Measurements from ENCODE around the gene SYNGR3.
A peak's percentile ranks its signal among the peaks of the same experiment; 100 is the strongest.

The SYNGR3 gene

GRCh38 chr16:1992704-1993317 is 3.0 kb downstream of the SYNGR3 start:
- no peak for DNase-seq (ENCODE audit: low read depth in 2 of 2)

DNA sequence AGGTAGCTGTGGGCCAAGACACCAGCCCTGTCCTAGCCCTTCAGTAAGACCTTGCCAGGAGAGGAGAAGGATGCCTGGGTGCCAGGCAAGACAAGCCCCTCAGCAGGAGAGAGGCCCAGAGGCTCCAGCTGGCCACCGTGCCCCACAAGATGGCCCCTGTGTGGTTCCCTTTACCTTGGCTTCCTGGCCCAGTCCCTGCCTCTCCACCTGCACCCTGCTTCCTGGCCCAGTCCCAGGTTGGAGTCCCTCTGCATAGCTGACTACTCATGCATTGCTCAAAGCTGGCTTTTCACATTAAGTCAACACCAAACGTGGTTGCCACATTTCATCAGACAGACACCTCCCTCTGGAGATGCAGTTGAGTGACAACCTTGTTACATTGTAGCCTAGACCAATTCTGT is 4.0 kb downstream of the SYNGR3 start:
- no peak for DNase-seq (ENCODE audit: low read depth in 2 of 2)

DNA sequence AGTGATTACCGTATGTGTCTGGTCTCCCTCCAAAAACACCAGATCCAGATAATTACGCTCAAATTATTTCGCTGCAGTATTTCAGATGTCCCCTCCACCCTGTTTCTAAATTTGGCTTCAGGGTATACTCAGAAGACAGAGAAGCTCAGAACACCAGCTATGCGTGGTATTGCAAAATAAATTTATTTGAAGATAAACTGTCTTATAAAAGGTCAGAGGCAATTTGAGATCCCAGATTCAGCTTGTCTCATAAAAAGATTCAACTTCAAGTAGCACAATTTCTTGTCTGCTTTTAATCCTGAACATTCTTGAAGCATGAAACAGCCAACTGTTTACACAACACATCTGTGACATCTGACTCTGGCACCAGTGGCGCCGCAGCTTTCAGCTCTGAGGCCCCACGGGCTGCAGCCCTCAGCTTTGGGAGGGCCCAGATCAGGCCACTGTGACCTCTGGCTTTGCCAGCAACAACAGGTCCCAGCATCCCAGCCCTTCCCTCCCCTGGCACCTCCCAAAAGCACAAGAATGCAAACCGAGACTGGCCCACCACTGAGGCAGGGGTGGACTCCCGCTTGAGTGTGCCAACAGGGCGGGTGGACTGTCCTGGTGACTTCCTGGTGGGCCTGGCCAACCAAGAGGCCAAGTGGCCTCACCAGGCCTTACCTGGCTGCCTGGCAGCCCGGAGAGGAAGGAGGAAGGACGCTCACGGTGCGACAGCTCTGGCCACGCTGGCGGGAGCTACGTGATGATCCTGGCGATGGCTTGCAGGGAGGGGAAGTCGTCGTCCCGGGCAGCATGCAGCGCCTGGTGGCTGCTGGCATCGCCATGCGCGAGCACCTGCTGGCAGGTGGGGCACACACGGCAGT is 8.0 kb downstream of the SYNGR3 start:
- DNase-seq (ENCODE audit: low read depth in 2 of 2), result no peak

- DNase-seq (ENCODE audit: low read depth in 2 of 2), result no peak
These were observed 8.6 kb downstream of the SYNGR3 start for GRCh38 chr16:1998360-1998835.

DNA sequence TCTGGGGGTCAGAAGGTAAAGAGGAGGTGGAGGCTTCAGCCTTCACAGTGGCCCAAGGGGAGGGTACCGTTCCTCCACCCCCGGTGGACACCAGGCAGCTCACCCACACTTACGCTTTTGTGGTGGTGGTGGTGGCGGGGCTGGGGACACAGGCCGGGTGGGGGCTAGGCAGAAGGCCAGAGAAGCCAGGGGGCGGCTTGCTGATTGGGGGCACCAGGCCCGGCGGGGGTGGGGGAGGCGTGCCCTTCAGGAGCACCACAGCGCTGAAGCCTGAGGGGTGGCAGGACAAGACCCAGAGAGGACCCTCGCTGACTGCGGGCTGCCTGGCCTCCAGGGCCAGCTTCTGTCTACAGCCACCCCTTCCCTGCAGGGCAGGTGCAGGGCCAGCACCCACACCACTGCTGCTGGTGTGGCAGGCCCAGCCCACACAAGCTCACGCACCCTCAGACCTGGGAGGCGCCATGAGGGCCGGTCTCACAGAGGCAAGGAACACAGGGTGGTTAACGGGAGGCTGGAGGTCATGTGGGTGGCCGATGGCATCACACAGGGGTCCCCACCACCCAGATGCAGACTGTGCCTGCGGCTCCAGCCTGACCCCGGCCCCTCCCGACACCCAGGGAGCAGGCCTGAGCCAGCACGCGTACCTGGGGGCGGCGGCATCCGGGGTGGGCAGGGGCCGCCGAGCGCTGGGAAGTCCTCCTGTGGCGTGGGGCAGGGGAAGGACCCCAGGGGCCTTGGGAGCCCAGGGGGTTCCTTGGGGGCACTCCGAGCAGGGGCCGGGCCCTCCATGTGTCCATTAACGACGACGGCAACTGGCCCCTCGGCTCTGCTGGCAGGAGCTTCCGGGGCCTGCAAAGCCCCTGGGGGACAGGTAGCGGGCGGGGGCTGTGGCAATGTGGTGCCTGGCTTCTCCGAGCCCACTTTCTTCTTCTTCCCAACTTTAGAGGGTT is 9.4 kb downstream of the SYNGR3 start:
- DNase-seq (ENCODE audit: low read depth in 2 of 2), result no peak

GRCh38 chr16:1999866-2000514 is 10.2 kb downstream of the SYNGR3 start:
- no peak for DNase-seq (ENCODE audit: low read depth in 2 of 2)

DNA sequence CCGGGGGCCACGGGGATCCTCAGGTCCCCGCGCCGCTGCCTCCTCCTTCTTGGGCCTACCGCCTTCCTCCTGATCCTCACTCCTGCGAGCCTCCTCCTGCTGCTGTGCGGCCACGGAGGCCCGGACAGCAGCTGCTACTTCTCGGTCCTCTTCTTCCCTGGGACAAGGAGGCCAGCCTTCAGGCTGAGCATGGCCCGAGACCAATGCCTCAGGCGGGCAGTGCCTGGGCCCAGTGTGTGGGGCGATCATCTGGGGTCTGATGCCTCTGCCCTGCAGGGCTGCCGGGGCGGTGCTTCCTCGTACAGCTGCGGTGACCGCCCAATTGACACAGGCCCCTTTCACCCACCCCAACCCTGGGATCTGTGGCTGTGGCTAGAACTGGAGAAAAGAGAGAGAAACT is 11.3 kb downstream of the SYNGR3 start:
- DNase-seq (ENCODE audit: low read depth in 2 of 2), result no peak

DNA sequence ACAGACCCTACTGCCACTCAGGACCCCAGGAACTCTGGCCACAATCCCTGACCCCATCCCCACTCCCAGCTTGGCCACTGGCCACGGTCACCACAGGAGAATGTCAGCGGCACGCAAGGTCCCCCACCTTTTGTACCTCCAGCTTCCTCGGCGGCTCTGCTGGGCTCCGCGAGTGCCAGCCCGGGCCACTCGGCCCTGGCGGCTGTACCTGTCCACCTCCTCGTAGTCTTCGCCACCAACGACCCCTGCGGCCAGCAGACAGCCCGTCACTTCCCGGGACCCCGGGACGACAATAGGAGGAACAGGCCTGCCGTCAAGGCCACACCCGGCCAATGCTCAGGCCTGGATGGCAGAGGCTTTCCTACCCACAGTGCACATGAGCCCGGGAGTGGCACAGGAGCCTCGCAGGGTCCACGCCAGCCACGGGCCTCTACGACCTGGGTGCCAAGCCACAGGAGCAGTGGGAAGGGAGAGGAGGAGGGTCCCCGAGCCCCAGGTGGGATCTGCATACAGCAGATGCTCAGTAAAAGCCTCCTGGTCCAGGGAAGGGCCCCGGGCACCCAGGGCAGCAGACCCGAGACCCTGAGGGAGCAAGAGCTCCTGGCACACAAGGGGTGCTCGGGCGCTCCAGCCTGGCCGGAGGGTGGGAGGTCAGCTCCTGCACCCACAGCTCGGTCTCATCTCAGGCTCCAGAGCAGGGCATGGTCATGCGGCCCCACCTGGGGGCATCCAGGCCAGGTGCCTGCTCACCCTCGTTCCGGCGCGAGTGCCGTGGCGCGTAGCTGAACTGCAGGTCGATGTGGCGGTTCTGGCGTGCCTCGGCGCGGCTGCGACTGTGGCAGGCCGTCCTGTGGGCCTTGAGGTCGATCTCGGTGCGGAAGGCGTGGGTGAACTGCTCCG is 11.9 kb downstream of the SYNGR3 start:
- no peak for DNase-seq (ENCODE audit: low read depth in 2 of 2)

- DNase-seq (ENCODE audit: low read depth in 2 of 2), result no peak
These were observed 12.8 kb downstream of the SYNGR3 start for GRCh38 chr16:2002406-2003230.

DNA sequence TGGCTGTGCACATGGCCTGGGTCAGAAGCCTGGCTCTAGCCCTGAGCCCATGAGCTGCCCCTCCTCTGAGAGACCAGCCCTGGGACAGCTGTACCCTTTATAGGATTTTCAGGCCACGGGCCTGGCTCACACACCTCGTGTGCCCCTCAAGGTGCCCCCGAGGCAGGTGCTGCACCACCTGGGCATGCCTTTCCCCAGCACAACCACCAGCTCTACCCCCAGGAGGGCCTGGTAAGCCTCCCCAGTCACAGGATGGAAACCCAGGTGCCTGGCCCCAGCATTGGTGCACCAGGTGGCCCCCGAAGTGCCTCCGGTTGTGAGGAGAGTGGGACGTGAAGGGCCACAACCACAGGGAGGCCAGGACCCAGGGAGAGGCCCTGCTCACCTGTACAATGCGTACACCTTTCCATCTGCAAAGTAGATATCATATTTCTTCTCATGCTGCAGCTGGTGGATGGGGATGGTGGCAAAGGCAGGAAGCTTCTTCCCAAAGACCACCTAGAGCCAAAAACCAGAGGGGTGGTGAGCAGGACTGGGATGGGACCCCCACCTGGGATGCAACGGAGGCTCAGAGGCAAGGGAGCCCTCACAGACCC is 13.6 kb downstream of the SYNGR3 start:
- no peak for DNase-seq (ENCODE audit: low read depth in 2 of 2)

- DNase-seq (ENCODE audit: low read depth in 2 of 2), result peak in 1 of 2 experiments; percentile 21
These were observed 14.3 kb downstream of the SYNGR3 start for GRCh38 chr16:2003827-2004641.

GRCh38 chr16:2004795-2005517 is 15.2 kb downstream of the SYNGR3 start:
- DNase-seq (ENCODE audit: low read depth in 2 of 2), result no peak

DNA sequence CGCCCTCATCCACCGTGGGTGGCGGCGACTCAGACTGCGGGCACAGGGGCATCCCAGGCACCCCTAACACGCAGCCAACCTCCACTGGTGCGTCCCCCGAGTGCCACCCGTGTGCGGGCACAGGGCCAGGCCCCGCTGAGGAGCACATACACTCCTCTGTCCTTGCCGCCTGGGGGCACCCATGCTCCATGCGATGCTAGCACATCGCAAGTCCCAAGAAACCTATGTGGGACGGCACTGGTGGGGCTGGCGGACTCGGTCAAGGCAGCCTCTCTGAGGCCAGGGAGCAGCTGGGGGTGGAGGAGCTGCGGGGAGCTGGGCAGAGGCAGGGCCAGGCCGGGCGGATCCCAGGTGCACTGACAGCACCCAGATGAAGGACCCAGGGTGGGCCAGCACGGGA is 15.9 kb downstream of the SYNGR3 start:
- no peak for DNase-seq (ENCODE audit: low read depth in 2 of 2)

GRCh38 chr16:2006317-2006716 is 16.5 kb downstream of the SYNGR3 start:
- no peak for DNase-seq (ENCODE audit: low read depth in 2 of 2)

GRCh38 chr16:2007081-2007836 is 17.5 kb downstream of the SYNGR3 start:
- DNase-seq (ENCODE audit: low read depth in 2 of 2), result no peak

GRCh38 chr16:2008009-2008526 is 18.3 kb downstream of the SYNGR3 start:
- DNase-seq (ENCODE audit: low read depth in 2 of 2), result no peak
